NCI-H2196 (cell line): ENCODE results near the gene THSD4.
"Not testable (repeated sequence)": the region's sequence is repeated elsewhere in the genome, so short reads cannot be mapped to it uniquely, and the experiment has no call there.

Experiments
- DNase-seq: peaks from one replicate; lab custom pipeline; 2025; ENCODE audit not compliant: unreplicated experiment; lab: John Stamatoyannopoulos, UW

THSD4 gene

GRCh38 chr15:71401728-71402127 is 286.5 kb downstream of the THSD4 start:
- DNase-seq = not testable (repeated sequence)

DNA sequence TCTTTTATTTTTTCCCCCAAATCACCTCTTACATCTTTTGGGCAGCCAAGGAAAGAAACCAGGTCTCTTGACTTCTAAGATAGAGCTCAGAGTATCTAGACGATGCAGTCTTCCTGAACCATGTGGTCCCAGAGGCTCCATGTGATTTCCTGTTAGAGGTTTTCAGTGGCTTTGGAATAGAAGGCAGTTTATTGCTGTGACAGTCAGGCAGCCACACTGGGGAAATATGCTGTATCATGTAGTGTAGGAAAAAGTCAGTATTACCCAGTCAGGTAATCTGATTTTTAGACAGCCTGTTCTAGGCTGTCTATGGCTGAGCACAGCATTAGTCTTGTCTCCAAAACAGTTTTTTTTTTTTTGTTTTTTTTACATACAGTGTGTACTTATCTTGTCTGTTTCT is 294.3 kb downstream of the THSD4 start:
- DNase-seq = no peak

- DNase-seq = no peak
Measured at GRCh38 chr15:71410347-71410746, 295.1 kb downstream of the THSD4 start.

DNA sequence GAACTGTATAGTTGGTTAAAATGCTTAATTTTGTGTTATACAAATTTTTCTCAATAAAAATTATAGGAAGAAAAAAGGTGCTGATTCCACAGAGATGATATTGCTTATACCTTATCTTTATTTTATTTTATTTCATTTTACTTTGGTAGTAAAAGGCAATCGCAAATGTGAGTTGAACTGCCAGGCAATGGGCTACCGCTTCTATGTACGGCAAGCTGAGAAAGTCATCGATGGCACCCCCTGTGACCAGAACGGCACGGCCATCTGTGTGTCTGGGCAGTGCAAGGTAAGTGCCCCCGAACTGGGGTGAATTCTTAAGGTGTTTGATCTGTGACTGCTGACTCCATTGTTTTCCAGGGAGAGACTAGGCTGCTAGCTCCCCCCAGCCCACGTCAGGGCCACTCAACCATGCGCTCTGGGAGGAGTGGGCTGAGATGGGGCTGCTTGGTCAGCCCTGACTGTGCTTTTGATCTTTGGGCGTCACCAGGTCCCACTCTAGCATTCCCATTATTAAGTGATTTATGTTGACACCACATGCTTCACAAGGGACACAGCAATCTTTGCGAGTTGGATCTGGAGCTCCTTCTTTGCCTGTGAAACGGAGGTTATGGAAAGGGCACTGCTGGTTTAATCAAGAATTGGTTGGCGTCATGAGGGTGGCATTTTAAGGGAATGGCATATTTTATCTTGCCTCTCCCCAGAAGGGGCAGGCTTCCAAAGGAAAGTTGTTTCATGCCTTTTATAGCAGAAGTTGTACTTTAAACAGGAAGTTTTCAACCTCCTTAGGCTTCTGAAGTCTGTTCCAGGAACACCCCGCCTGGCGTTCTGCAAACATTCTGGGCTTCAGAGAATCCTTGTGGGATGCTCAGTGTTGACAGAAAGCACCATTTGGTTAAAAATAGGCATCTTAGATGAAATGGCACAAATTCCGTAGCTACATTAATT is 296.5 kb downstream of the THSD4 start:
- no peak for DNase-seq

DNA sequence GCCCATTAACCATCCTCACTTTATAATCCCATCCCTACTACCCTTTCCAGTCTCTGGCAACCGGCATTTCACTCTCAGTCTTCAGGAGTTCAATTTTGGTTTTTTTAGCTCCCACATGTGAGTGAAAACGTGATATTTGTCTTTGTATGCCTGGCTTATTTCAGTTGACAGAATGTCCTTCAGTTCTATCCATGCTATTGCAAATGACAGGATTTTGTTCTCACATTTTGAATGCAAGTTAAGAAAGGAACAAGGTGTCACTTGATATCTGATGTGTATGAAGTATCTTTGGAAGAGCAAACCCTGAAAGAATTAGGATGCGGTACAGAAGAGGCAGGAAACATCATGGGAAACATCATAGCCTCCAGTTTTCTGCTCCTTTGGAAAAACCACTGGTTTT is 298.1 kb downstream of the THSD4 start:
- no peak for DNase-seq

GRCh38 chr15:71414853-71415252 is 299.6 kb downstream of the THSD4 start:
- DNase-seq = no peak

GRCh38 chr15:71422530-71423259 is 307.4 kb downstream of the THSD4 start:
- DNase-seq = no peak

DNA sequence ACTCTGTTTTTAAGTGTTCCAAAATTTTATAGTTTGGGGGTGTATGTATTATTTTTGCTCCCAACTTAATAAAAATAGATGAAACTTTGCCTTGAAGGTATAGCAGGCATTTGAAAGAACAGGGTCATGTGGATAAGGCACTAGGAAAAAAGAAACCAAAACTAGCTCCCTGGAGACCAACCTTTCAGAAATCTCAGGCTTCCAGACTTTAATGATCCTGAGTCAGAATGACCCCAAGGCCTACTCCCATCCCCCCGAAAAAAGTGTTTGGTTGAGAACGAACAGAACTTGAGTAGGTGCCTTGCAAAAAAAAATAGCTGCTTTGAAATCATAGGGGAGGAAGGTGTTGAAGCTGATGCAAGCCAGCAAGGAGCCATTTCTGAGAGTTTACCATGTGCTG is 309.5 kb downstream of the THSD4 start:
- no peak for DNase-seq

DNA sequence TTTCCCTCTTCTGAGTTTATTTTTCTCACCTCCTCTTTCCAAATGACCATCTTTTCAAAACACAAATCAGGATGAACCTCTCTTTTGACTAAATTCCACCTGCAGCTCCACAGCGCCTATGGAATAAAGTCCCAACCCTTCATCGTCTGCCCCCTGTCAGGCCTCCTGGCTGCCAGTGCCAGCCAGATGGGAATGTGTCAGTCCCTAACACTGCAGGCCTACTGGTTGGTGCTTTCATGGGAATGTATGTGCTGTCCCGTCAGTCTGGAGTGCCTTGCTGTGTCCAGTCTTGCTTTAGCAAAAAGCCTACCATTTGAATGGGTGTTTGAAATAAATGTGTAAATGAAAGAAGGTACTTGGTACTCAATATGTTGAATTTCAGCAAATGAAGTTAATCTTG is 310.1 kb downstream of the THSD4 start:
- DNase-seq = no peak

DNA sequence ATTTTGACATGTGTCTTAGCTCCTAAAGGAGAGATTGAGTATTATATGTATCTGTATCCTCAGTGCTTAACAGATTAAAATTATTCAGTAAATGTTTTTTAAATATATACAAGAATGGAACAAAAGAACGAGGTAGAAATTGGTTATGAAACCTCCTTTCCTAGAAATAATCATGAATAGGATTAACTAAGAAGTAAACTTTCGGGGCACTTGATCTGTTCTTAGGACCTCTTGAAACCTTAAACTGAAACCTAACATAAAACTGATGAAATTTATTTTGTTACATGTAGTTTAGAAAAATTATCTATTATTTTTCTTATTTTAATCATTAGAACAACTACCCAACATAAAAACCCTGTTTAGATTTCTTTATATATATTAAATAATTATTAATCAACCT is 311.5 kb downstream of the THSD4 start:
- no peak for DNase-seq

- no peak for DNase-seq
Measured at GRCh38 chr15:71430782-71431181, 315.5 kb downstream of the THSD4 start.

- DNase-seq = no peak
Measured at GRCh38 chr15:71431343-71432336, 316.4 kb downstream of the THSD4 start.

GRCh38 chr15:71433402-71433801 is 318.1 kb downstream of the THSD4 start:
- DNase-seq = no peak

DNA sequence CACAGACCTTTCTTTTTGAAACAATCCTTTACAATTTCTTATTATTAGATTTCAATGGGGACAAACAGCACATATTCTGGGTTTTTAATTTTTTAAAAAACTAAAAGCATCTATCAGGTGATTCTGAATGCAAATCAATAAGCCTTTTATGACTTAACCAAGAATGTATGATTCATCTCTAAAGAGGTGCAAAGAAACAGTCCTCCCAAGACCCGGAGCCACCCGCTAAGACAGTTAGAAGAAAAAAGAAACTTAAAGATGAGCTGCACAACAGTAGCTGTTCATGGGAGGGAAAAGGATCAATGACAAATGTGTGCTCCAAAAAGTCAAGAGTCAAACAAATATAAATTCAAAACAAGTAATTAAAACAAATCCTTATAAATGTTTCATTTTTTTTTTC is 319.5 kb downstream of the THSD4 start:
- DNase-seq = no peak

GRCh38 chr15:71435552-71435951 is 320.3 kb downstream of the THSD4 start:
- DNase-seq = no peak

- no peak for DNase-seq
Measured at GRCh38 chr15:71436854-71437253, 321.6 kb downstream of the THSD4 start.

DNA sequence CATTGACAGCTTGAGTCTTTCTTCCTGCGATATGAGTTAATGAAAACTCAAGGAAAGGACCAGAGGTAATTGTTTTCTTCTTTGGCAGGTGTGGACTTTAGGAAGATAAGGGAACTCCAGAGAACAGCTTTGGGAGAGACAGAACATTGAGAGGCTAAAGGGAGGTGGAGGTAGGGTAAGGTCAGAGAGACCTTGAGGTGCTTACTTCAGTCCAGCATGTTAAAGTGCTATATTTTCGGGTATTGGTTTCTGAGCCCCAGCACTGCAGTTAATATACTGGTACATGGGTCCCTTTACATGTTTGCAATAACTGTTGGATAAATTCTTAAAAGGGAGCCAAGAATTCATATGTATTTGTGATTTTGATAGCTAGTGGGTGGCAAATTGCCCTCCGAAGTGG is 322.1 kb downstream of the THSD4 start:
- DNase-seq = no peak

GRCh38 chr15:71437919-71438318 is 322.6 kb downstream of the THSD4 start:
- DNase-seq = no peak

GRCh38 chr15:71439478-71439877 is 324.2 kb downstream of the THSD4 start:
- DNase-seq = not testable (repeated sequence)

DNA sequence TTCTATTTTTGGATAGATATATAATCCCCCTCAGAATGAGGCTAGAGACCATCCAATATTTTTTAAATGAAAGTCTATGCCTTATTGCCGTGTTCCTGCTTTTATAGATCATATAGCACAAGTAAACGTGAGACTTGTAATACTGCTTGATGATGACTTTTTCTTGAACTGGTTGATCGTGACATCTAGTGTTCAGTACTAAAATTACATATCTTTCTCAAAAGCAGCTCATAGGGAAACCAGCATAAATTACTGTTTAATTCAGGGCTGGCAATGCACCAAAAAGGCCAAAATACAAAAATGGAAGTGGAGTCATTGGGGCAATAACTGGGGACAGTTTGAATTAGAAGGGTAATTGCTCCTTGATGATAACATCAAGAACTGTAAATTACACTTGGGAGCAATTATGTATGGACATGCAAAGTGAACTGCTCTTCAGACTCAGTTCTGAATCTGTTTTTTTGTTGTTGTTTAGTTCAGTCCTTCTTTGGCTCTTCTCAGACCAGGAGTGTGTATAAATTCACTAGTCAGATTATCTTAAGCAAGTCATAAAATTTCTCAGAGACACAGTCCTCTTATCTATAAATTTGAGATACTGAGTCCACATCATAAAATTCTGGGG is 325.3 kb downstream of the THSD4 start:
- DNase-seq = peak; percentile 32

GRCh38 chr15:71443538-71443937 is 328.3 kb downstream of the THSD4 start:
- DNase-seq = peak; percentile 46
